SK-N-SH (cell line): ENCODE data around the gene SHLD1.

Experiments
- GABPA ChIP-seq: IDR thresholded peaks from 2 replicates; pipeline ENCODE4 v1.4.0; 2012; ENCODE audit warnings: low read depth, mild to moderate bottlenecking
- MEF2A ChIP-seq: IDR thresholded peaks from 2 replicates; pipeline ENCODE4 v1.4.0; 2012; ENCODE audit warnings: low read depth, borderline replicate concordance
- POLR2AphosphoS5 ChIP-seq: IDR thresholded peaks from 2 replicates; pipeline ENCODE4 v1.6.1; 2012; ENCODE audit warnings: low read depth, low read length
- RAD21 ChIP-seq: IDR thresholded peaks from 2 replicates; pipeline ENCODE4 v1.6.1; 2012; ENCODE audit warnings: mild to moderate bottlenecking, low read length
- TAF1 ChIP-seq: IDR thresholded peaks from 2 replicates; pipeline ENCODE4 v1.6.1; 2012; ENCODE audit warnings: low read depth, mild to moderate bottlenecking, low read length, moderate library complexity, borderline replicate concordance
- TF ChIP-seq, protein P1 (sequence below): fragments of 200-600 bp; sonication (generic); IDR thresholded peaks from 2 replicates; pipeline ENCODE4 v1.6.1; 2017; ENCODE audit warnings: antibody characterized with exemption, mild to moderate bottlenecking, moderate library complexity

DNA sequence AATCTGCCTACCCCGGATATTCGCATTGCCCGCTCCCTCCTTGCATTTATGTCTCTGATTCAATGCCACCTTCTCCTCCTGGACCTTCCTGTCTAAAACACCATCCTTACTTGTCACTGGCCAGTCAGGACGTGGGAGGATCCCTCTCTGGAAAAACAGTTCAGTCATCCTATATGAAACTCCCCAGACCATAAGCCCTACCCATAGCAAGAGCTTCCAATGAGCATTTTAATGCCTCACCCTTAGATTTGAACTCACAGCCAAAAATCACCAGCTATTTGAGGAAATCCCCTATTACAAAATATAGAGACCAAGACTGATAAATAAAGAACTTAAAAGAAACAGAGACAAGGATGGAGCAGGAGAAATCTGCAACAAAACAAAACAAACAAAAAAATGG lies 86.4 kb downstream of the SHLD1 start:
- no peak for TF ChIP-seq POLR2AphosphoS5
- TF ChIP-seq, protein P1, sequence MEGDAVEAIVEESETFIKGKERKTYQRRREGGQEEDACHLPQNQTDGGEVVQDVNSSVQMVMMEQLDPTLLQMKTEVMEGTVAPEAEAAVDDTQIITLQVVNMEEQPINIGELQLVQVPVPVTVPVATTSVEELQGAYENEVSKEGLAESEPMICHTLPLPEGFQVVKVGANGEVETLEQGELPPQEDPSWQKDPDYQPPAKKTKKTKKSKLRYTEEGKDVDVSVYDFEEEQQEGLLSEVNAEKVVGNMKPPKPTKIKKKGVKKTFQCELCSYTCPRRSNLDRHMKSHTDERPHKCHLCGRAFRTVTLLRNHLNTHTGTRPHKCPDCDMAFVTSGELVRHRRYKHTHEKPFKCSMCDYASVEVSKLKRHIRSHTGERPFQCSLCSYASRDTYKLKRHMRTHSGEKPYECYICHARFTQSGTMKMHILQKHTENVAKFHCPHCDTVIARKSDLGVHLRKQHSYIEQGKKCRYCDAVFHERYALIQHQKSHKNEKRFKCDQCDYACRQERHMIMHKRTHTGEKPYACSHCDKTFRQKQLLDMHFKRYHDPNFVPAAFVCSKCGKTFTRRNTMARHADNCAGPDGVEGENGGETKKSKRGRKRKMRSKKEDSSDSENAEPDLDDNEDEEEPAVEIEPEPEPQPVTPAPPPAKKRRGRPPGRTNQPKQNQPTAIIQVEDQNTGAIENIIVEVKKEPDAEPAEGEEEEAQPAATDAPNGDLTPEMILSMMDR = no peak
- no peak for TF ChIP-seq TAF1
- TF ChIP-seq MEF2A = no peak
- no peak for TF ChIP-seq GABPA
- no peak for TF ChIP-seq RAD21
